Left ventricle myocardium inferior (tissue), 1 donor: ENCODE results near the gene PPFIA3. TPM values are rescaled to one million over a fixed set of nuclear protein-coding genes. Genes with fewer than 3 reads are reported as not detected.
A peak's percentile ranks its signal among the peaks of the same experiment; 100 is the strongest.
"Not testable (repeated sequence)": the region's sequence is repeated elsewhere in the genome, so short reads cannot be mapped to it uniquely, and the experiment has no call there.

Experiments
- DNase-seq: peaks from one replicate; pipeline ENCODE4 v3.0.0-alpha.2; 2020
- H3K27ac ChIP-seq: fragments of 200-600 bp; replicated peaks from 2 replicates; pipeline ENCODE4 v1.8.0; 2021
- H3K27me3 ChIP-seq: fragments of 200-600 bp; 2 replicates; pipeline ENCODE4 v1.8.0; 2021; ENCODE audit warnings: low read depth
- H3K36me3 ChIP-seq: fragments of 200-600 bp; 2 replicates; pipeline ENCODE4 v1.8.0; 2021
- H3K4me1 ChIP-seq: fragments of 200-600 bp; 2 replicates; pipeline ENCODE4 v1.8.0; 2021
- H3K4me3 ChIP-seq: fragments of 200-600 bp; 2 replicates; pipeline ENCODE4 v1.8.0; 2021; ENCODE audit warnings: mild to moderate bottlenecking, moderate library complexity
- H3K9me3 ChIP-seq: fragments of 200-600 bp; replicated peaks from 2 replicates; pipeline ENCODE4 v1.8.0; 2021
- intact Hi-C: fragments of 100-400 bp; cut with micrococcal nuclease; formaldehyde crosslinking; loops from one replicate; pipeline ENCODE4 v1.11.0; 2022
- long read RNA-seq: library from polyadenylated mRNA; unstranded; transcript quantifications from one replicate; pipeline ENCODE4 v2.0.0, GENCODE V29; 2021
- total RNA-seq: library from RNA; stranded (reverse); fragmentation: NEBNext Ultra II Directional; extraction: Animal tissue kit (Norgen Biotek cat#: 25700); gene quantifications from one replicate; pipeline ENCODE4 v1.2.1, GENCODE V29; 2021
- TF ChIP-seq, protein P1 (sequence below): fragments of 200-600 bp; IDR thresholded peaks from 2 replicates; pipeline ENCODE4 v1.8.0; 2021; ENCODE audit warnings: antibody characterized with exemption, mild to moderate bottlenecking, borderline replicate concordance
- donor health status: DM: no; HTN: yes; CAD: no; lungs with severe emphysema.

The PPFIA3 gene
- total RNA-seq, result 5.7 TPM
- long read RNA-seq, partial matches to known transcripts, result 0 of 4 reads
- long read RNA-seq, other reads (novel, unspliced or antisense), result 1 of 4 reads

DNA sequence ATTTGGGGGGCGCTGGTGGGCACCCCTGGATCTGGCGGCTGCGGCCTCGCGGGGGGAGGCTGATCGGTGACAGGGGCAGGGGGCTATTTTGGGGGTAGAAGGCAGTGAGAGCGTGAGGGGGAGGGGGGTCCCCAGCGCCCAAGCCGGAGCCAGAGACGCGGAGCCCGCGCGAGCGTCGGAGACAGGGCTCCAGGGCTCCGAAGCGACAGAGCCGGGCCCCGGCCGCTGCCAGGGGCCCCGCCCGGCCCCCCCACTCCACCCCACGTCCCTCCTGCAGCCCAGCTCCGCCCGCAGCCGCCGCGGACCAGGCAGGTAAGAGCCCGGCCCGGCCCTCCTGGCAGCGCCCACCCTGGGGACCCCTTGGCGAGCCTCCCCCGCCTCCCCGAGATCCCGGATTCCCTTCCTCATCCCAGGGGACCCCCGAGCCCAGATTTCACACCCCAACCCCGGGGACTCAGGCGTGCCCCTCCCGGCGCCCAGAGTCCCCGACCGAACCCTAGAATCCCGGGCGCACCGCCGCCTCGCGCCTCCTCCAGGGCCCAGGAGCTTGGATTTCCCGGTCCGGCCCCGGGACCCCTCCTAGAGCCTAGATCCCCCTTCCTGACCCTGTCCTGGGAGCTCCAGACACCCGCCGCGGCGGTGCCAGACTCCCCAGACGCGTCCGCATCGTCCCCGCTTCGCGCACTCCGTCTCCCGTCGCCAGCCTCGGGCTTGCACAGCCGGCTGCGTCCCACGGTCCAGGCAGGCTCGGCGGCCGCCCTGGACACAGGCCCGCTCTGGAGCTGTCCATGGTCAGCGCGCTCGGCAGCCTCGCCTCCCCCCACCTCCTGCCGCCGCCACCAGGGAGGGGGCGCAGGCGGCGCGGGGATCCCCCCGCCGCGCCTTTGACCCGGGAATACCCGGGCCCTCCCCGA lies at the start of gene PPFIA3:
TSS of gene PPFIA3 (plus strand) at position 134 of the 914 bp plus-strand sequence. CDS start 8,330 bp downstream, outside the sequence.
- peak within 1 kb of the TSS; percentile 99 for H3K27ac ChIP-seq
- no peaks in the 10 kb centered on the region for H3K27me3 ChIP-seq
- peak; percentile 76 for DNase-seq
- intact Hi-C loops, result no loop called here
- H3K4me1 ChIP-seq, result peaks cover 38% of the 10 kb centered on the region
- peak within 1 kb of the TSS; percentile 75 for H3K4me3 ChIP-seq
- H3K36me3 ChIP-seq, result no peaks in the 10 kb centered on the region
- H3K9me3 ChIP-seq, result no peaks in the 10 kb centered on the region
- TF ChIP-seq, protein P1, sequence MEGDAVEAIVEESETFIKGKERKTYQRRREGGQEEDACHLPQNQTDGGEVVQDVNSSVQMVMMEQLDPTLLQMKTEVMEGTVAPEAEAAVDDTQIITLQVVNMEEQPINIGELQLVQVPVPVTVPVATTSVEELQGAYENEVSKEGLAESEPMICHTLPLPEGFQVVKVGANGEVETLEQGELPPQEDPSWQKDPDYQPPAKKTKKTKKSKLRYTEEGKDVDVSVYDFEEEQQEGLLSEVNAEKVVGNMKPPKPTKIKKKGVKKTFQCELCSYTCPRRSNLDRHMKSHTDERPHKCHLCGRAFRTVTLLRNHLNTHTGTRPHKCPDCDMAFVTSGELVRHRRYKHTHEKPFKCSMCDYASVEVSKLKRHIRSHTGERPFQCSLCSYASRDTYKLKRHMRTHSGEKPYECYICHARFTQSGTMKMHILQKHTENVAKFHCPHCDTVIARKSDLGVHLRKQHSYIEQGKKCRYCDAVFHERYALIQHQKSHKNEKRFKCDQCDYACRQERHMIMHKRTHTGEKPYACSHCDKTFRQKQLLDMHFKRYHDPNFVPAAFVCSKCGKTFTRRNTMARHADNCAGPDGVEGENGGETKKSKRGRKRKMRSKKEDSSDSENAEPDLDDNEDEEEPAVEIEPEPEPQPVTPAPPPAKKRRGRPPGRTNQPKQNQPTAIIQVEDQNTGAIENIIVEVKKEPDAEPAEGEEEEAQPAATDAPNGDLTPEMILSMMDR, result no peak

DNA sequence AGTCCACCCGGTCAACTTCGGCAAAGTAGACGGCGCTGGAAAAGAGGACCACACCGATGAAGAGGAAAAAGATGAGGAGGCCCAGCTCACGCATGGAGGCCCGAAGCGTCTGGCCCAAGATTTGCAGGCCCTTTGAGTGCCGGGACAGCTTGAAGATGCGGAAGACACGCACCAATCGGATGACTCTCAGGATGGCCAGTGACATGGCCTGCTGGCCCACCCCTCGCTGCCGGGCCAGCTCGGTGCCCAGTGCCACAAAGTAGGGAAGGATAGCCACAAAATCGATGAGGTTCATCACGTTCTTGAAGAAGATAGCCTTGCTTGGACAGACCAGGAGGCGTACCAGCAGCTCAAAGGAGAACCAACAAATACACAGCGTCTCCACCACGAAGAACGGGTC lies 48.9 kb upstream of the PPFIA3 start:
- peaks cover 13% of the 10 kb centered on the region for H3K4me1 ChIP-seq
- H3K4me3 ChIP-seq, result no peak overlapping the region
- TF ChIP-seq, protein P1, result no peak
- intact Hi-C loops, result no loop called here
- H3K36me3 ChIP-seq, result no peaks in the 10 kb centered on the region
- no peaks in the 10 kb centered on the region for H3K9me3 ChIP-seq
- H3K27me3 ChIP-seq, result peaks cover 88% of the 10 kb centered on the region
- no peak for DNase-seq
- H3K27ac ChIP-seq, result no peak overlapping the region

DNA sequence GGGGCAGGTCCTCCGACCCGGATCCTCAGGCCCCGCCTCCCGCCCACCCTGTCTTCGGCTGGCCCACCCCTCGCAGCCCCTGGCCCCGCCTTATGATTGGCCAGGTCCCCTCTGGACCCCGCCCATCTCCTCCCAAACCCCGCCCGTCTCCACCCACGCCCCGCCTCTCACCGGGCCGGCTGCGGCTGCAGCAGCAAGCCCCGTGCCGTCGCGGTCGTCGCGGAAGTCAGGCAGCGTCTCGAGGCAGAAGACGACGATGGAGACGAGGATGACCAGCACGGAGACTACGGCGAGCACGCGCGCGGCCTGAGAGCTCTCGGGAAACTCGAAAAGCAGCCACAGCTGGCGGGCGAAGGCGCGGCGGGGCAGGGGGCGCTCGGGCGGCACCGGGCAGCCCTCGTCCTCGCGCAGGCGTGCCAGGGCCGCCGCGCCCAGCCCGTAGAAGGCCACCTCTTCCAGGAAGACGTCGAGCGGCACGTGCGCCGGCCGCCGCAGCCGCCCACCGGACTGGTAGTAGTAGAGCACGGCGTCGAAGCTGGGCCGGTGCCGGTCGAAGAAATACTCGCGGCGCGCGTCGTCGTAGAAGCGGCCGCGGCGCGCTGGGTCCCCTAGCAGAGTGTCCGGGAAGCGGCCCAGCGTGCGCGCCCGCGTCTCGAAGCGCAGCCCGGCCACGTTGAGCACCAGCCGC lies 47.3 kb upstream of the PPFIA3 start:
- intact Hi-C loops, result no loop called here
- H3K27ac ChIP-seq, result no peak overlapping the region
- H3K27me3 ChIP-seq, result peaks cover 75% of the 10 kb centered on the region
- H3K4me3 ChIP-seq, result peak overlapping the region; percentile 43
- no peak for DNase-seq
- TF ChIP-seq, protein P1, result no peak
- peaks cover 6% of the 10 kb centered on the region for H3K4me1 ChIP-seq
- no peaks in the 10 kb centered on the region for H3K36me3 ChIP-seq
- H3K9me3 ChIP-seq, result no peaks in the 10 kb centered on the region

DNA sequence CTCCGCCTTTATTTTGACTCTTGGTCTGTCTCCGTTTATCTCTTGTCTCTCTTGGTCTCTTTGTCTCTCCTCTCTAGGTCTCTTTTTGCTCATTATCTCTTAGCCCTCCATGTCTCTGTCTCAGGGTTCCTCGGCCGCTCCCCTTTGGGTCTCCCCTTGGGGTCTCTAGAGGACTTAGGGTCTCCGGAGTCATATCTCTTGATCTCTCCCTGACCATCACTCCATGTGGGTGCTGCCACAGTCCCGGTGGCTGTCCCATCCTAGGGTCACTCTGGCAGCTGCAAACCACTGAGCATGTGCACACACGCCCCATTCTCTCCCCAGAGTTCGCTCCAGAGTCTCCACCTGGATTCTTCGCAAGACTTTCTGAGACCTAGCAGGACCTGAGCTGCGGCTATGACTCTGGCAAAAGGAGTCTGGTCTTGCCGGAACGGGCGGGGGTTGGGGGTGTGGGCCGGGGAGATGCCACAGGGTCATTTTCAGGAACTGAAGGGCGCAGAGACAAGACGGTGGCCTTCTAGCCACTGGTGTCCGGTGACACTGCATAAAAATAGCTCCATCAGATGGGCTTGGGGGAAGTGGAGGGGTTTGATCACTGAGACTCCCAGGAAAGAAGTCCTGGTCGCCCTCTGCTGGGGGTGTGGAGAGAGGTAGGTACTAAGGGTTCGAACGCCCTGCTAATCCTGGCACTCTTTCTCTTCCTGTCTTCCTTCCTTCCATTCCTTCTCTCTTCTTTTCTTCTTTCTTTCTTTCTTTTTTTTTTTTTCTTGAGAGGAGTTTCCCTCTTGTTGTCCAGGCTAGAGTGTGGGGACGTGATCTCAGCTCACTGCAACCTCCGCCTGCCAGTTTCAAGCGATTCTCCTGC lies 45.6 kb upstream of the PPFIA3 start:
- Histone ChIP-seq H3K27ac (no peak overlapping the region), H3K4me1 (peaks cover 6% of the 10 kb centered on the region), H3K4me3 (no peak overlapping the region), H3K36me3 (no peaks in the 10 kb centered on the region), H3K9me3 (no peaks in the 10 kb centered on the region), H3K27me3 (peaks cover 59% of the 10 kb centered on the region)
- DNase-seq, result no peak
- intact Hi-C loops, result no loop called here
- TF ChIP-seq, protein P1, result peak; percentile 19

DNA sequence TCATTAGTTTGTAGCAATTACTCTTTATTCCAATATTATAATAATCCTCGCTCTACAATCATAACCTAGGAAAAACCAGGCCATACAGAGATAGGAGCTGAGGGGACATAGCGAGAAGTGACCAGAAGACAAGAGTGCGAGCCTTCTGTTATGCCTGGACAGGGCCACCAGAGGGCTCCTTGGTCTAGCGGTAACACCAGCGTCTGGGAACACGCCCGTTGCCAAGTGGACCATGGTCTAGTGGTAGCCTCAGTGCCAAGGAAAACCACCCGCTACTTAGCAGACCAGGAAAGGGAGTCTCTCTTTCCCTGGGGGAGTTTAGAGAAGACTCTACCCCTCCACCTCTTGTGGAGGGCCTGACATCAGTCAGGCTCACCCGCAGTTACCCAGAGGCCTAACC lies 44.5 kb upstream of the PPFIA3 start:
- intact Hi-C loops, result not testable (repeated sequence)

More for the DNA sequence above, 44.5 kb upstream of the PPFIA3 start:
- TF ChIP-seq, protein P1, result peak; percentile 79
- not testable (repeated sequence) for H3K4me3 ChIP-seq, H3K36me3 ChIP-seq, H3K4me1 ChIP-seq, H3K9me3 ChIP-seq, H3K27ac ChIP-seq
- DNase-seq, result peak; percentile 70
- H3K27me3 ChIP-seq, result peaks cover 47% of the 10 kb centered on the region
